PC-3 (cell line): ENCODE measurements around the gene LINC00237. TPM values are rescaled to one million over a fixed set of nuclear protein-coding genes. Genes with fewer than 3 reads are reported as not detected.

Experiments used
- ATAC-seq: fragments of 200-7000 bp; cut with Tn5 transposase; 2 replicates; pipeline ENCODE4 v1.9.1; 2020; ENCODE audit warnings: mild to moderate bottlenecking, moderate library complexity
- BruUV-seq: library from RNA; stranded (reverse); fragments of 400-500 nt; replicated peaks from 2 replicates; lab custom pipeline; 2021; lab: Mats Ljungman, UMichigan
- CTCF ChIA-PET: fragments of 300-600 bp; sonication (Branson Sonifier 250); formaldehyde crosslinking; loops from one replicate; lab custom pipeline; 2022; ENCODE audit warnings: antibody characterized with exemption; lab: Charles Lee
- POLR2A ChIA-PET: fragments of 300-600 bp; sonication (Branson Sonifier 250); formaldehyde crosslinking; loops from one replicate; lab custom pipeline; 2022; ENCODE audit warnings: antibody characterized with exemption; ENCODE audit not compliant: unreplicated experiment; lab: Charles Lee
- DNase-seq: peaks from one replicate; pipeline ENCODE4 v3.0.0-alpha.2; 2015
- H2AFZ ChIP-seq: fragments of 300-600 bp; sonication (generic); 2 replicates; pipeline ENCODE4 v1.6.0; 2016; ENCODE audit warnings: antibody characterized with exemption, low read length
- H3F3A ChIP-seq: fragments of 300-600 bp; sonication (generic); one replicate; pipeline ENCODE4 v1.6.0; 2017; ENCODE audit warnings: antibody characterized with exemption, low read length, control low read depth, mild to moderate bottlenecking; ENCODE audit not compliant: unreplicated experiment
- H3K27ac ChIP-seq: fragments of 300-600 bp; sonication (generic); 2 replicates; pipeline ENCODE4 v1.5.1; 2016; ENCODE audit warnings: mild to moderate bottlenecking, low read length
- H3K27me3 ChIP-seq: fragments of 300-600 bp; sonication (generic); 2 replicates; pipeline ENCODE4 v1.6.1; 2016; ENCODE audit warnings: low read length, mixed read lengths
- H3K36me3 ChIP-seq: fragments of 300-600 bp; sonication (generic); 2 replicates; pipeline ENCODE4 v1.6.1; 2016; ENCODE audit warnings: low read depth, mixed run types, low read length, mixed read lengths
- H3K4me1 ChIP-seq: fragments of 300-600 bp; sonication (generic); 2 replicates; pipeline ENCODE4 v1.5.1; 2016; ENCODE audit warnings: low read length; ENCODE audit not compliant: insufficient read depth
- H3K4me2 ChIP-seq: fragments of 300-600 bp; sonication (generic); 2 replicates; pipeline ENCODE4 v1.6.0; 2016; ENCODE audit warnings: low read length
- H3K4me3 ChIP-seq: fragments of 300-600 bp; sonication (generic); 2 replicates; pipeline ENCODE4 v1.5.1; 2016; ENCODE audit warnings: mild to moderate bottlenecking, low read length, mixed read lengths
- H3K79me2 ChIP-seq: fragments of 300-600 bp; sonication (generic); 2 replicates; pipeline ENCODE4 v1.6.1; 2017; ENCODE audit warnings: low read length, mixed read lengths
- H3K9ac ChIP-seq: fragments of 300-600 bp; sonication (generic); 2 replicates; pipeline ENCODE4 v1.6.0; 2016; ENCODE audit warnings: mild to moderate bottlenecking, low read length
- H3K9me2 ChIP-seq: fragments of 300-600 bp; sonication (generic); replicated peaks from 2 replicates; pipeline ENCODE4 v1.6.1; 2016; ENCODE audit warnings: mixed run types, low read length, mixed read lengths
- H3K9me3 ChIP-seq: fragments of 300-600 bp; sonication (generic); 2 replicates; pipeline ENCODE4 v1.6.1; 2016; ENCODE audit warnings: low read length, mixed read lengths
- H4K20me1 ChIP-seq: fragments of 300-600 bp; sonication (generic); 2 replicates; pipeline ENCODE4 v1.6.1; 2016; ENCODE audit warnings: low read length, mixed read lengths
- EZH2 ChIP-seq: fragments of 300-600 bp; sonication (generic); IDR thresholded peaks from one replicate; pipeline ENCODE4 v1.6.1; 2017; ENCODE audit warnings: antibody characterized with exemption, mild to moderate bottlenecking, low read length; ENCODE audit not compliant: unreplicated experiment
- EZH2phosphoT487 ChIP-seq: fragments of 300-600 bp; sonication (generic); IDR thresholded peaks from 2 replicates; pipeline ENCODE4 v1.6.1; 2018; ENCODE audit warnings: mild to moderate bottlenecking, antibody characterized with exemption, low read length, borderline replicate concordance
- intact Hi-C: fragments of 100-400 bp; cut with micrococcal nuclease; formaldehyde crosslinking; loops from 2 replicates; pipeline ENCODE4 v1.9.0; 2023
- total RNA-seq: library from RNA; depleted of rRNA; stranded (reverse); fragments of >200 nt; gene quantifications from 2 replicates; pipeline ENCODE4 v1.2.3, GENCODE V29; 2014
- TF ChIP-seq, protein P1 (sequence below): fragments of 300-600 bp; sonication (generic); conservative IDR thresholded peaks from 2 replicates; pipeline ENCODE4 v1.5.1; 2017; ENCODE audit warnings: antibody characterized with exemption, low read depth, mild to moderate bottlenecking, low read length

LINC00237 gene
- total RNA-seq, 1 experiment from 2014 or later = not detected

DNA sequence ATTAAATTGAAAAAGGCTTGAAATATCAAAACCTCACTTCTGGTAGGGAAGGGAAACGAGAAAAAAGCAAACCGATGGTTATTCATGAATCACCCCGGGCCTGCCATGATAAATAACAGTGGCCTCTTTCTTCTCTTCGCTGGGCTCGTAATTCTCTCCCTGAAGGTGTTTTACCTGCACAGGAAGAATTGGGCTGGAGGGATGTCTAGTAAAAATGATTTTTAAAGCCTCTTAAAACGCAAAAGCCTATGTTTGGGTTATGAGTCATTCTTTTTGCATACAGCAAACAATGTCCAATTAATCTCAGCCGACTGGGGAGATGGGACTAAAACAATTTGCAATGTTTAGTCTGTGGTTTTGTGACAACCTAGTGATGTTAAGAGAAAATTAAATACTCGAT is 16.8 kb downstream of the LINC00237 start:
- peak overlapping the region; percentile 59 for H3K4me2 ChIP-seq
- TF ChIP-seq EZH2phosphoT487 = no peak
- TF ChIP-seq, protein P1, sequence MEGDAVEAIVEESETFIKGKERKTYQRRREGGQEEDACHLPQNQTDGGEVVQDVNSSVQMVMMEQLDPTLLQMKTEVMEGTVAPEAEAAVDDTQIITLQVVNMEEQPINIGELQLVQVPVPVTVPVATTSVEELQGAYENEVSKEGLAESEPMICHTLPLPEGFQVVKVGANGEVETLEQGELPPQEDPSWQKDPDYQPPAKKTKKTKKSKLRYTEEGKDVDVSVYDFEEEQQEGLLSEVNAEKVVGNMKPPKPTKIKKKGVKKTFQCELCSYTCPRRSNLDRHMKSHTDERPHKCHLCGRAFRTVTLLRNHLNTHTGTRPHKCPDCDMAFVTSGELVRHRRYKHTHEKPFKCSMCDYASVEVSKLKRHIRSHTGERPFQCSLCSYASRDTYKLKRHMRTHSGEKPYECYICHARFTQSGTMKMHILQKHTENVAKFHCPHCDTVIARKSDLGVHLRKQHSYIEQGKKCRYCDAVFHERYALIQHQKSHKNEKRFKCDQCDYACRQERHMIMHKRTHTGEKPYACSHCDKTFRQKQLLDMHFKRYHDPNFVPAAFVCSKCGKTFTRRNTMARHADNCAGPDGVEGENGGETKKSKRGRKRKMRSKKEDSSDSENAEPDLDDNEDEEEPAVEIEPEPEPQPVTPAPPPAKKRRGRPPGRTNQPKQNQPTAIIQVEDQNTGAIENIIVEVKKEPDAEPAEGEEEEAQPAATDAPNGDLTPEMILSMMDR = no peak
- TF ChIP-seq EZH2 = no peak
- no peaks in the 10 kb centered on the region for H3K36me3 ChIP-seq
- no peak overlapping the region for H3K9ac ChIP-seq
- H2AFZ ChIP-seq = no peak overlapping the region
- no TSS peak for BruUV-seq
- H3K9me2 ChIP-seq = no peaks in the 10 kb centered on the region
- peaks cover 4% of the 10 kb centered on the region; the same call in 1 of the 2 replicates for H4K20me1 ChIP-seq
- intact Hi-C loops = loop anchor here (1.0 to 2.0 kb wide), 2 partner anchors 36 to 93 kb away; no protein-coding TSS in a partner anchor
- H3K27ac ChIP-seq = peak overlapping the region; percentile 50
- DNase-seq (peak; percentile 94), ATAC-seq (peak; percentile 91)
- peak overlapping the region; percentile 10; the same call in 1 of the 2 replicates for H3K4me3 ChIP-seq
- H3K9me3 ChIP-seq = no peaks in the 10 kb centered on the region
- ChIA-PET CTCF (no interaction called here), POLR2A (interaction anchor here (0.6 kb wide), 1 partner anchor 58 kb away, joined by 5 read pairs; no protein-coding TSS in a partner anchor)
- peaks cover 25% of the 10 kb centered on the region for H3K4me1 ChIP-seq
- H3K79me2 ChIP-seq = no peaks in the 10 kb centered on the region
- peaks cover 62% of the 10 kb centered on the region for H3K27me3 ChIP-seq
- peaks cover 4% of the 10 kb centered on the region for H3F3A ChIP-seq

DNA sequence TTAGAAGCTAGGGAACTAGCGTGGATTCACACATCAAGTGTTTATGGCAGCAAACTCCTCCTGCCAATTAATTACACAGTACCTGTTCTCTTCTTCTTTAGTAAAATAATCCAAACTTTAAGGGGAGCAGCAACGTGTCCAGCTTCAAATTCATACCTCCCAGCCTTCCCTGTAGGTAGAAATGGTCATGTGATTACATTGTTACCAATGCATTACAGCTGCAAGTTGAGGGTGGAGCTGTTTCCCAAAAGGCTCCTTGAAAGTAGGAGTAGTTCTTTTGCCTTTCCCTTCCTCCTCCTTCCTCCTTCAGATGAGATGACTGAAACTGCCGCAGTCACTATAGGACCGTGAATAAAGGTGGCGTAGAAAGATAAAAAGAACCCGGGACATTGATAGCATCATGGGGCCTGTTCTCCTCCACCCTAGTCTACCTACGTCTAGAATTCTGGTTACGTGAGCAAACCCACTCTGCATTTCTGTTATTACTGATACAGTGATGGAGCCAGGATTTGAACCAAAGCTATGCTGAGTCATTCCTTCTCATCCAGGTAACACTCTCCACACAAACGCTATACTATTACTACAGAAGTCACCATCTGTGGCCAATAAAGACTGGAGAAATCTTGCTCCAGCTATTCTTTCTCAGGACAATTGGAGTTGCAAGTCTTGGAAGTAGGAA is 18.2 kb downstream of the LINC00237 start:
- TF ChIP-seq, protein P1 = no peak
- no peak for TF ChIP-seq EZH2
- TF ChIP-seq EZH2phosphoT487 = no peak
- POLR2A ChIA-PET = interaction anchor here (0.6 kb wide), 1 partner anchor 231 kb away, joined by 5 read pairs; no protein-coding TSS in a partner anchor

GRCh38 chr20:21083825-21084325 is 22.3 kb downstream of the LINC00237 start:
- TF ChIP-seq, protein P1 = no peak
- TF ChIP-seq EZH2phosphoT487 (no peak), EZH2 (no peak)
- no peak overlapping the region for H2AFZ ChIP-seq
- peaks cover 1% of the 10 kb centered on the region; the same call in 1 of the 2 replicates for H4K20me1 ChIP-seq
- ATAC-seq = no peak
- no peaks in the 10 kb centered on the region for H3K79me2 ChIP-seq
- H3F3A ChIP-seq = peaks cover under 1% of the 10 kb centered on the region
- no peak for DNase-seq
- no peak overlapping the region for H3K9ac ChIP-seq
- CTCF ChIA-PET = no interaction called here
- H3K4me1 ChIP-seq = peaks cover 8% of the 10 kb centered on the region
- intact Hi-C loops = no loop called here
- no TSS peak for BruUV-seq
- no peaks in the 10 kb centered on the region for H3K9me3 ChIP-seq
- no peaks in the 10 kb centered on the region for H3K9me2 ChIP-seq
- H3K36me3 ChIP-seq = no peaks in the 10 kb centered on the region
- no peak overlapping the region for H3K4me2 ChIP-seq
- H3K27ac ChIP-seq = no peak overlapping the region
- peaks cover 52% of the 10 kb centered on the region for H3K27me3 ChIP-seq
- no peak overlapping the region for H3K4me3 ChIP-seq
- POLR2A ChIA-PET = no interaction called here

More for the DNA sequence above, 18.2 kb downstream of the LINC00237 start:
- H3K79me2 ChIP-seq = no peaks in the 10 kb centered on the region
- ATAC-seq = no peak
- H3K9ac ChIP-seq = no peak overlapping the region
- H3K27me3 ChIP-seq = peaks cover 58% of the 10 kb centered on the region
- no peak overlapping the region for H2AFZ ChIP-seq
- H3K4me1 ChIP-seq = peaks cover 25% of the 10 kb centered on the region
- H3K36me3 ChIP-seq = no peaks in the 10 kb centered on the region
- H3K4me3 ChIP-seq = no peak overlapping the region
- intact Hi-C loops = loop anchor here (2.0 kb wide), 1 partner anchor 95 kb away; no protein-coding TSS in a partner anchor
- CTCF ChIA-PET = no interaction called here
- H3K9me2 ChIP-seq = no peaks in the 10 kb centered on the region
- H3K4me2 ChIP-seq = no peak overlapping the region
- no peak overlapping the region for H3K27ac ChIP-seq
- H4K20me1 ChIP-seq = peaks cover 4% of the 10 kb centered on the region; the same call in 1 of the 2 replicates
- BruUV-seq = no TSS peak
- DNase-seq = no peak
- H3K9me3 ChIP-seq = no peaks in the 10 kb centered on the region
- H3F3A ChIP-seq = peaks cover 4% of the 10 kb centered on the region
